Heart right ventricle (tissue), 16 donors: ENCODE data around the gene KIAA1614. TPM values are rescaled to one million over a fixed set of nuclear protein-coding genes. Genes with fewer than 3 reads are reported as not detected.
A peak's percentile ranks its signal among the peaks of the same experiment; 100 is the strongest.

Experiments
- ATAC-seq, 8 donors: fragments of 200-7000 bp; cut with Tn5 transposase; one replicate each; pipeline ENCODE4 v1.9.1; 2020; ENCODE audit warnings: mild to moderate bottlenecking in 8 of 8, moderate library complexity in 8 of 8, moderate number of reproducible peaks in 1 of 8
- DNase-seq, 2 donors: peaks; one replicate each; pipeline ENCODE4 v3.0.0-alpha.2; 2020
- H3K27ac ChIP-seq, 10 donors: fragments of 200-600 bp; sonication (generic) in 2 of 10; one replicate each; pipeline versions ENCODE4 v1.5.0 to v1.8.0; 2020 to 2022; ENCODE audit warnings: mild to moderate bottlenecking in 3 of 10
- H3K27me3 ChIP-seq, 7 donors: fragments of 200-600 bp; one replicate each; pipeline ENCODE4 v1.8.0; 2021 to 2022; ENCODE audit warnings: mild to moderate bottlenecking in 2 of 7
- H3K36me3 ChIP-seq, 9 donors: fragments of 200-600 bp; sonication (generic) in 1 of 9; one replicate each; pipeline versions ENCODE4 v1.5.0 to v1.8.0; 2020 to 2022; ENCODE audit warnings: mild to moderate bottlenecking in 2 of 9
- H3K4me1 ChIP-seq, 9 donors: fragments of 200-600 bp; sonication (generic) in 1 of 9; one replicate each; pipeline versions ENCODE4 v1.5.0 to v1.8.0; 2020 to 2022; ENCODE audit warnings: mild to moderate bottlenecking in 4 of 9
- H3K4me3 ChIP-seq, 10 donors: fragments of 200-600 bp; sonication (generic) in 2 of 10; one replicate each; pipeline versions ENCODE4 v1.5.0 to v1.8.0; 2020 to 2022; ENCODE audit warnings: mild to moderate bottlenecking in 7 of 10, moderate library complexity in 2 of 10
- H3K9me3 ChIP-seq, 11 donors: fragments of 200-600 bp in 10 of 11; sonication (generic) in 2 of 11; one replicate each; pipeline versions ENCODE4 v1.5.0 to v1.8.0; 2013 to 2022; ENCODE audit warnings: mild to moderate bottlenecking in 2 of 11, control low read depth in 1 of 11, moderate library complexity in 1 of 11
- CTCF ChIP-seq, 9 donors: fragments of 200-600 bp; sonication (generic) in 2 of 9; IDR thresholded peaks; one replicate each; pipeline versions ENCODE4 v1.5.0 to v1.8.0; 2021 to 2022; ENCODE audit warnings: antibody characterized with exemption in 9 of 9, mild to moderate bottlenecking in 5 of 9, moderate library complexity in 1 of 9
- WGBS, 2 donors: extraction: QIAGEN DNeasy Blood & Tissue Kit; methylation state at CpG; one replicate each; pipeline ENCODE4 v1.1.7; 2013; ENCODE audit warnings: inconsistent platforms in 1 of 2; 5-methylcytosine and 5-hydroxymethylcytosine counted together
- intact Hi-C, 10 donors: fragments of 100-400 bp; cut with DNase I; formaldehyde crosslinking; loops; one replicate each; pipeline versions ENCODE4 v1.11.1 to v1.14.2; 2022
- polyA plus RNA-seq, 2 donors: library from polyadenylated mRNA; stranded (reverse); fragments of 200-250 nt; gene quantifications; one replicate each; pipeline ENCODE4 v1.2.3, GENCODE V29; 2013
- total RNA-seq, 10 donors: library from RNA; stranded (reverse); fragmentation: NEBNext Ultra II Directional in 3 of 10; extraction: Animal tissue kit (Norgen Biotek cat#: 25700) in 3 of 10; gene quantifications; one replicate each; pipeline versions ENCODE4 v1.2.1 to v1.2.4, GENCODE V29; 2021 to 2023
- donor health status: Arrhythmogenic right ventricular cardiomyopathy.
- donor health status: ischemic (EF 13 %, LVEDD 7.1; RV severe dilation, severe dysfunction).
- donor health status: healthy with polysubstance abuse.
- donor health status: DM: no; HTN: yes; CAD: no.
- donor health status: DM: no; HTN: no; CAD: no.
- donor health status: ischemic (EF 25% LVEDD 6.9; RV normal size, moderate dysfunction).
- donor health status: ischemic (EF 25% LVEDD 5.7; RV mildly dilated, moderate dysfunction).
- donor health status: healthy.
- donor health status: DM: yes; HTN: yes; CAD: no.
- donor health status: Ischemic cardiomyopathy.
- donor health status: ischemic (EF 35%, LVEDD 5.7; RV mildly dilated, moderate dysfunction).
- donor health status: nonischemic (EF 11% LVEDD 7.7; RV severe dilation, severe dysfunction).
- donor health status: DM: yes; HTN: yes; CAD: no.
- donor health status: PGD.
- donor health status: ischemic (EF 29% LVEDD 5.4; RV normal size, mild dysfunction).
- donor health status: nonischemic (EF 23%, LVEDD 6.1; RV moderate dilation, normal function).

Gene KIAA1614
- total and polyA plus RNA-seq, 12 donors: 4.7 to 13.6 (median 6.4) TPM

- TF ChIP-seq CTCF (IDR thresholded peaks at IDR 0.05): no peak
- intact Hi-C loops: no loop called here
- H3K27me3 ChIP-seq: no peaks in the 10 kb centered on the region
- WGBS, 2 donors: 83 to 86% methylated on average over 3 of the region's 3 CpGs
- ATAC-seq (no peak), DNase-seq (no peak)
- peak overlapping the region in 1 of 10 donors; percentile 83 for H3K27ac ChIP-seq
- peaks cover 0 to 13% (median 0%) of the 10 kb centered on the region in 9 donors for H3K36me3 ChIP-seq
- no peak overlapping the region for H3K4me3 ChIP-seq
- peaks cover 23 to 46% (median 39%) of the 10 kb centered on the region in 9 donors for H3K4me1 ChIP-seq
- no peaks in the 10 kb centered on the region for H3K9me3 ChIP-seq
These were observed 16.7 kb downstream of the KIAA1614 start for GRCh38 chr1:180929389-180929788.

- no peak for ATAC-seq
- intact Hi-C loops: no loop called here
- Histone ChIP-seq H3K9me3 (no peaks in the 10 kb centered on the region), H3K27me3 (no peaks in the 10 kb centered on the region), H3K4me1 (peaks cover 20 to 39% (median 32%) of the 10 kb centered on the region in 9 donors), H3K27ac (no peak overlapping the region), H3K4me3 (no peak overlapping the region), H3K36me3 (peaks cover 0 to 24% (median 0%) of the 10 kb centered on the region in 9 donors)
- 94 to 98% methylated on average over 5 of the region's 5 CpGs for WGBS, 2 donors
- no peak for DNase-seq
- TF ChIP-seq CTCF (IDR thresholded peaks at IDR 0.05): no peak
These were observed 18.0 kb downstream of the KIAA1614 start for GRCh38 chr1:180930687-180931086.

- 90 to 98% methylated on average over 4 of the region's 4 CpGs for WGBS, 2 donors
These were observed 18.8 kb downstream of the KIAA1614 start for GRCh38 chr1:180931529-180931928.

GRCh38 chr1:180932378-180932777 is 19.7 kb downstream of the KIAA1614 start:
- Histone ChIP-seq H3K4me3 (no peak overlapping the region), H3K36me3 (peaks cover 0 to 40% (median 3%) of the 10 kb centered on the region in 9 donors), H3K9me3 (no peaks in the 10 kb centered on the region), H3K27ac (no peak overlapping the region), H3K4me1 (peaks cover 6 to 22% (median 15%) of the 10 kb centered on the region in 9 donors), H3K27me3 (no peaks in the 10 kb centered on the region)
- WGBS, 2 donors: 93 to 95% methylated on average over 4 of the region's 4 CpGs
- DNase-seq (no peak), ATAC-seq (no peak)
- no peak for TF ChIP-seq CTCF (IDR thresholded peaks at IDR 0.05)
- intact Hi-C loops: no loop called here

More at GRCh38 chr1:180931529-180931928, 18.8 kb downstream of the KIAA1614 start:
- Histone ChIP-seq H3K36me3 (peaks cover 0 to 33% (median 0%) of the 10 kb centered on the region in 9 donors), H3K9me3 (no peaks in the 10 kb centered on the region), H3K4me1 (peaks cover 14 to 31% (median 23%) of the 10 kb centered on the region in 9 donors), H3K27ac (no peak overlapping the region), H3K27me3 (no peaks in the 10 kb centered on the region), H3K4me3 (no peak overlapping the region)
- intact Hi-C loops: no loop called here
- TF ChIP-seq CTCF (IDR thresholded peaks at IDR 0.05): no peak
- DNase-seq (no peak), ATAC-seq (no peak)
